Neural crest cell (in vitro differentiated cells): ENCODE results near the gene RANBP9. TPM values are rescaled to one million over a fixed set of nuclear protein-coding genes. Genes with fewer than 3 reads are reported as not detected.

Source experiments
- DNase-seq: peaks from one replicate; pipeline ENCODE4 v3.0.0; 2021; ENCODE audit warnings: low read depth, mixed read lengths, low spot score
- H3K27ac Mint-ChIP-seq: one replicate; pipeline ENCODE4 v1.8.0; 2021; ENCODE audit warnings: mild to moderate bottlenecking, mixed read lengths; ENCODE audit not compliant: unreplicated experiment
- H3K27me3 Mint-ChIP-seq: 2 replicates; pipeline ENCODE4 v1.8.0; 2021; ENCODE audit warnings: low read depth, mild to moderate bottlenecking, mixed read lengths
- H3K36me3 Mint-ChIP-seq: 2 replicates; pipeline ENCODE4 v1.8.0; 2021; ENCODE audit warnings: low read depth, mild to moderate bottlenecking, mixed read lengths
- H3K4me1 Mint-ChIP-seq: 2 replicates; pipeline ENCODE4 v1.8.0; 2021; ENCODE audit warnings: mixed read lengths
- H3K4me3 Mint-ChIP-seq: one replicate; pipeline ENCODE4 v1.8.0; 2021; ENCODE audit warnings: mild to moderate bottlenecking, mixed read lengths
- H3K9me3 Mint-ChIP-seq: 2 replicates; pipeline ENCODE4 v1.8.0; 2021; ENCODE audit warnings: mixed read lengths
- CTCF ChIP-seq: fragments of 200-600 bp; sonication (generic); conservative IDR thresholded peaks from 2 replicates; pipeline ENCODE4 v1.5.0; 2021; ENCODE audit warnings: antibody characterized with exemption, mild to moderate bottlenecking
- total RNA-seq: library from RNA; stranded (reverse); gene quantifications from 2 replicates; pipeline ENCODE4 v1.2.1, GENCODE V29; 2021

The RANBP9 gene
- total RNA-seq, 1 donor from 2014 or later, result 41.2 TPM

GRCh38 chr6:13716955-13717295 is 5.3 kb upstream of the RANBP9 start:
- Mint-ChIP-seq H3K27ac (no peak overlapping the region), H3K9me3 (peaks cover 7% of the 10 kb centered on the region)

GRCh38 chr6:13716225-13716954 is 4.8 kb upstream of the RANBP9 start:
- Mint-ChIP-seq H3K27me3 (no peaks in the 10 kb centered on the region), H3K27ac (no peak overlapping the region), H3K36me3 (peaks cover 12% of the 10 kb centered on the region), H3K4me3 (no peak overlapping the region), H3K4me1 (peaks cover 8% of the 10 kb centered on the region), H3K9me3 (peaks cover 7% of the 10 kb centered on the region)
- no peak for DNase-seq
- no peak for TF ChIP-seq CTCF

More at GRCh38 chr6:13716955-13717295, 5.3 kb upstream of the RANBP9 start:
- Mint-ChIP-seq H3K4me1 (peaks cover 8% of the 10 kb centered on the region), H3K27me3 (no peaks in the 10 kb centered on the region), H3K36me3 (peaks cover 12% of the 10 kb centered on the region), H3K4me3 (no peak overlapping the region)
- TF ChIP-seq CTCF, result no peak
- DNase-seq, result no peak

GRCh38 chr6:13715444-13715883 is 3.8 kb upstream of the RANBP9 start:
- Mint-ChIP-seq H3K4me3 (no peak overlapping the region), H3K27ac (no peak overlapping the region), H3K27me3 (no peaks in the 10 kb centered on the region), H3K36me3 (peaks cover 12% of the 10 kb centered on the region), H3K4me1 (peaks cover 9% of the 10 kb centered on the region), H3K9me3 (peaks cover 7% of the 10 kb centered on the region)
- TF ChIP-seq CTCF, result no peak
- no peak for DNase-seq

- Mint-ChIP-seq H3K27ac (peak overlapping the region; percentile 90), H3K27me3 (no peaks in the 10 kb centered on the region), H3K9me3 (peaks cover 5% of the 10 kb centered on the region), H3K36me3 (peaks cover 8% of the 10 kb centered on the region), H3K4me1 (peaks cover 37% of the 10 kb centered on the region), H3K4me3 (peak overlapping the region; percentile 97)
- no peak for DNase-seq
- no peak for TF ChIP-seq CTCF
These were observed 914 bp upstream of the RANBP9 start for GRCh38 chr6:13712599-13712898.

GRCh38 chr6:13711324-13711732 is 307 bp downstream of the RANBP9 start:
- DNase-seq, result no peak
- Mint-ChIP-seq H3K27ac (no peak overlapping the region), H3K36me3 (peaks cover 6% of the 10 kb centered on the region), H3K27me3 (no peaks in the 10 kb centered on the region), H3K4me3 (no peak overlapping the region), H3K9me3 (peaks cover 4% of the 10 kb centered on the region), H3K4me1 (peaks cover 37% of the 10 kb centered on the region)
- peak; percentile 19 for TF ChIP-seq CTCF
